K562 (cell line): ENCODE results near the gene MON1A.

ENCODE experiments used
- GABPA ChIP-seq: fragments of 200-800 bp; sonication (Bioruptor generic); conservative IDR thresholded peaks from 2 replicates; pipeline ENCODE4 v1.6.1; 2016; ENCODE audit warnings: low read depth, missing genetic modification characterization, missing compliant biosample characterization
- PHB2 ChIP-seq: fragments of 450-650 bp; IDR thresholded peaks from 2 replicates; pipeline ENCODE4 v1.6.1; 2017; ENCODE audit warnings: low read depth
- TAF15 ChIP-seq: fragments of 200-400 bp; formaldehyde crosslinking; IDR thresholded peaks from 2 replicates; pipeline ENCODE4 v1.6.1; 2017; ENCODE audit warnings: mild to moderate bottlenecking, low read depth, low read length, moderate library complexity

DNA sequence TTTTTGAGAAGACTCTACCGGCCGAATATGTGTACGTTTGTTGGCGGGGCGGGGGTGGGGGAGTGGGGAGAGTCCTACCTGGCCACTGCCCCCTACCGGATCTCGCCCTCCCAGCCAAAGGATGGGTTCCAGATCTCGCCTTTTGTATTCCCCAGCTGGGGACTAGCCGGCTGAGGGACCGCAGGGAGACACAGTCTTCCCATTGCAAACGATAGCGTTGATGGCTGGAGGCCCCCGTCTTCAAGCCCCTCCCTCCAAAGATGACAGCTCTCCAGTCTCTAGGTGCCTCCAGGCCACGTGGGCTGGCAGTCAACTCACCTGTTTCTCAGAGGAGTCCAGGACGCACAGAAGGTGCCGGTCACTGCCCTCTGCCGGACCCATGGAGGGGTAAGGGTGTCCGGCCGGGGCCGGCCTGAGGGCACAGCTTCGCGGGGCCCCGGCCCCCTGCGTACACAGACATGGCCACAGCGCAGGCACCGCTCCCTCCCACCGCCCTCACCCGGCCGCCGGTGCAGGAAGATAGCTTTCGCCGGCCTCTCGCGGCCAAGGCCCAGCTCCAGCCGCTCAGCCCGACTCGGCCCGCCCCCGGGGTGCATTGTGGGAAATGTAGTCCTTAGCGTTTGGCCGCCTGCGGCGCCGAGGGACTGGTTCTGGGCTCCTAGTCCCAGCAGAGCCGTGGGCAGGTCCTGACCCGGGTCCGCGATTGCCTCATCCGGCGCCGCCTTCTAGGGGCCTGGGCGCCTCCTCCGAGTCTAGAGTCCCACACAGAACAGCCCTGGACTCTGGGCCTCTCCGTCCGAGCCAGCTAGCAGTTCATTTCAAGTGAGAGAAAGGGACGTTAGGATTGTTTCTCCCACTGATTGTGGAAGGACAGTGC is at the start of gene MON1A:
- no peak for TF ChIP-seq TAF15
- no peak for TF ChIP-seq PHB2
- peak; percentile 39 for TF ChIP-seq GABPA (tag)
